ENCODE measurements around the gene ESYT2. TPM values are rescaled to one million over a fixed set of nuclear protein-coding genes. Genes with fewer than 3 reads are reported as not detected.

Gene ESYT2
- total RNA-seq, 1 experiment from 2014 or later: 66.6 TPM

- Mint-ChIP-seq H3K9me3 (ENCODE audit: low read depth, unreplicated experiment) (no peaks in the 10 kb centered on the region), H3K27me3 (ENCODE audit: unreplicated experiment) (no peaks in the 10 kb centered on the region), H3K27ac (ENCODE audit: unreplicated experiment) (no peak overlapping the region), H3K4me3 (ENCODE audit: low read depth, unreplicated experiment) (no peak overlapping the region), H3K4me1 (ENCODE audit: low read depth, unreplicated experiment) (no peaks in the 10 kb centered on the region), H3K36me3 (ENCODE audit: insufficient read depth, unreplicated experiment) (peaks cover 13% of the 10 kb centered on the region)
- CTCF ChIA-PET: no interaction called here
- TF ChIP-seq CTCF (IDR thresholded peaks at IDR 0.05; ENCODE audit: unreplicated experiment): no peak
- no TSS peak for BruUV-seq (replicated peaks)
- intact Hi-C loops (cut with micrococcal nuclease; ENCODE audit: unreplicated experiment): no loop called here
- DNase-seq: no peak
Measured at GRCh38 chr7:158731761-158732160, 97.5 kb downstream of the ESYT2 start.

GRCh38 chr7:158730383-158731346 is 98.6 kb downstream of the ESYT2 start:
- intact Hi-C loops (cut with micrococcal nuclease; ENCODE audit: unreplicated experiment): no loop called here
- Mint-ChIP-seq H3K36me3 (ENCODE audit: insufficient read depth, unreplicated experiment) (peaks cover 13% of the 10 kb centered on the region), H3K9me3 (ENCODE audit: low read depth, unreplicated experiment) (no peaks in the 10 kb centered on the region), H3K4me1 (ENCODE audit: low read depth, unreplicated experiment) (no peaks in the 10 kb centered on the region), H3K27me3 (ENCODE audit: unreplicated experiment) (no peaks in the 10 kb centered on the region), H3K27ac (ENCODE audit: unreplicated experiment) (no peak overlapping the region), H3K4me3 (ENCODE audit: low read depth, unreplicated experiment) (no peak overlapping the region)
- BruUV-seq (replicated peaks): TSS peak; percentile 34
- TF ChIP-seq CTCF (IDR thresholded peaks at IDR 0.05; ENCODE audit: unreplicated experiment): no peak
- no peak for DNase-seq
- CTCF ChIA-PET: no interaction called here

GRCh38 chr7:158729646-158730382 is 99.5 kb downstream of the ESYT2 start:
- intact Hi-C loops (cut with micrococcal nuclease; ENCODE audit: unreplicated experiment): no loop called here
- Mint-ChIP-seq H3K4me3 (ENCODE audit: low read depth, unreplicated experiment) (no peak overlapping the region), H3K27ac (ENCODE audit: unreplicated experiment) (peak overlapping the region; percentile 51), H3K9me3 (ENCODE audit: low read depth, unreplicated experiment) (no peaks in the 10 kb centered on the region), H3K36me3 (ENCODE audit: insufficient read depth, unreplicated experiment) (peaks cover 10% of the 10 kb centered on the region), H3K27me3 (ENCODE audit: unreplicated experiment) (no peaks in the 10 kb centered on the region), H3K4me1 (ENCODE audit: low read depth, unreplicated experiment) (no peaks in the 10 kb centered on the region)
- CTCF ChIA-PET: no interaction called here
- no peak for DNase-seq
- no peak for TF ChIP-seq CTCF (IDR thresholded peaks at IDR 0.05; ENCODE audit: unreplicated experiment)
- BruUV-seq (replicated peaks): no TSS peak

GRCh38 chr7:158728911-158729645 is 100.2 kb downstream of the ESYT2 start:
- Mint-ChIP-seq H3K36me3 (ENCODE audit: insufficient read depth, unreplicated experiment) (peaks cover 7% of the 10 kb centered on the region), H3K27ac (ENCODE audit: unreplicated experiment) (peak overlapping the region; percentile 51), H3K4me3 (ENCODE audit: low read depth, unreplicated experiment) (no peak overlapping the region), H3K9me3 (ENCODE audit: low read depth, unreplicated experiment) (no peaks in the 10 kb centered on the region), H3K27me3 (ENCODE audit: unreplicated experiment) (no peaks in the 10 kb centered on the region), H3K4me1 (ENCODE audit: low read depth, unreplicated experiment) (no peaks in the 10 kb centered on the region)
- no peak for TF ChIP-seq CTCF (IDR thresholded peaks at IDR 0.05; ENCODE audit: unreplicated experiment)
- CTCF ChIA-PET: no interaction called here
- no TSS peak for BruUV-seq (replicated peaks)
- no peak for DNase-seq
- intact Hi-C loops (cut with micrococcal nuclease; ENCODE audit: unreplicated experiment): no loop called here
